ENCODE results near the gene DCTD.

GRCh38 chr4:182853731-182854330, 63.4 kb downstream of the DCTD start:
- TF ChIP-seq POLR2AphosphoS5 (IDR thresholded peaks at IDR 0.05; ENCODE audit: low read depth): no peak
- TF ChIP-seq CTCF (conservative IDR thresholded peaks at IDR 0.05; ENCODE audit: low read depth in 2 of 2): no peak
- TF ChIP-seq ZNF114 (CRISPR knock-in tag; IDR thresholded peaks at IDR 0.05): no peak
- no peak for TF ChIP-seq REST (IDR thresholded peaks at IDR 0.05; ENCODE audit: unreplicated experiment)
- TF ChIP-seq NANOG (IDR thresholded peaks at IDR 0.05; ENCODE audit: borderline replicate concordance): no peak
- TF ChIP-seq ETS1 (IDR thresholded peaks at IDR 0.05): no peak
- no peak for TF ChIP-seq EZH2 (IDR thresholded peaks at IDR 0.05; ENCODE audit: low read depth, unreplicated experiment)
- TF ChIP-seq EZH2phosphoT487 (IDR thresholded peaks at IDR 0.05; ENCODE audit: unreplicated experiment): no peak
- TF ChIP-seq ZNF331 (CRISPR knock-in tag; IDR thresholded peaks at IDR 0.05; ENCODE audit: low read depth): no peak
- no peak for TF ChIP-seq JUNB (IDR thresholded peaks at IDR 0.05; ENCODE audit: unreplicated experiment)
